B cell (primary cell): ENCODE data around the gene PSD4. TPM values are rescaled to one million over a fixed set of nuclear protein-coding genes. Genes with fewer than 3 reads are reported as not detected.

Experiments used
- ATAC-seq: fragments of 200-7000 bp; cut with Tn5 transposase; one replicate; pipeline ENCODE4 v1.10.0; 2021; ENCODE audit warnings: low read depth, mild to moderate bottlenecking, moderate number of reproducible peaks, moderate library complexity
- CTCF ChIA-PET: fragments of 350-600 bp; sonication (Branson Sonifier 250); formaldehyde crosslinking; loops from one replicate; lab custom pipeline; 2021; ENCODE audit warnings: antibody characterized with exemption, inconsistent platforms; lab: Charles Lee
- POLR2A ChIA-PET: fragments of 350-600 bp; sonication (Branson Sonifier 250); formaldehyde crosslinking; loops from one replicate; lab custom pipeline; 2021; ENCODE audit warnings: antibody characterized with exemption; lab: Charles Lee
- DNase-seq: peaks from one replicate; pipeline ENCODE4 v3.0.0; 2013
- H2AFZ ChIP-seq: 2 replicates; pipeline ENCODE4 v1.6.1; 2012; ENCODE audit warnings: mild to moderate bottlenecking, low read depth, low read length; ENCODE audit not compliant: insufficient read depth, poor library complexity, severe bottlenecking
- H3K27ac ChIP-seq, 2 donors: 1 replicate in 1 of 2; 2 replicates in 1 of 2; pipeline ENCODE4 v1.5.1; 2012 to 2013; ENCODE audit warnings: low read length in 2 of 2, mild to moderate bottlenecking in 2 of 2, moderate library complexity in 1 of 2
- H3K27me3 ChIP-seq, 4 experiments: fragments of 200-600 bp in 1 of 4; sonication (generic) in 1 of 4; replicated peaks in 1 of 4; 1 replicate in 2 of 4; 2 replicates in 2 of 4; pipeline versions ENCODE4 v1.6.1 to v1.7.0; 2013 to 2016; ENCODE audit warnings: low read length in 3 of 4, mild to moderate bottlenecking in 2 of 4, mixed read lengths in 1 of 4, moderate library complexity in 1 of 4; ENCODE audit not compliant: insufficient read depth in 4 of 4, control insufficient read depth in 3 of 4; ENCODE audit errors: control extremely low read depth in 1 of 4
- H3K36me3 ChIP-seq, 2 experiments: replicated peaks in 1 of 2; 1 replicate in 1 of 2; 2 replicates in 1 of 2; pipeline versions ENCODE4 v1.6.1 to v1.7.1; 2013; ENCODE audit warnings: low read length in 1 of 2; ENCODE audit not compliant: insufficient read depth in 2 of 2, control insufficient read depth in 1 of 2; ENCODE audit errors: control extremely low read depth in 1 of 2, extremely low read depth in 1 of 2
- H3K4me1 ChIP-seq, 2 donors: fragments of 200-600 bp in 1 of 2; sonication (generic) in 1 of 2; 1 replicate in 1 of 2; 2 replicates in 1 of 2; pipeline versions ENCODE4 v1.5.1 to v1.6.1; 2013 to 2017; ENCODE audit warnings: low read length in 2 of 2; ENCODE audit not compliant: control insufficient read depth in 2 of 2, insufficient read depth in 2 of 2
- H3K4me2 ChIP-seq: replicated peaks from 2 replicates; pipeline ENCODE3; 2012; ENCODE audit warnings: mild to moderate bottlenecking, low read depth, low read length; ENCODE audit not compliant: poor library complexity, severe bottlenecking
- H3K4me3 ChIP-seq, 5 experiments: fragments of 200-600 bp in 1 of 5; sonication (generic) in 1 of 5; 1 replicate in 3 of 5; 2 replicates in 2 of 5; pipeline versions ENCODE4 v1.5.1 to v1.7.0; 2011 to 2016; ENCODE audit warnings: low read length in 4 of 5, mild to moderate bottlenecking in 4 of 5, low read depth in 2 of 5, control low read depth in 1 of 5, moderate library complexity in 1 of 5; ENCODE audit not compliant: insufficient read depth in 1 of 5; ENCODE audit errors: control extremely low read depth in 1 of 5, extremely low read depth in 1 of 5
- H3K79me2 ChIP-seq: fragments of 200-600 bp; sonication (generic); one replicate; pipeline ENCODE4 v1.6.0; 2016; ENCODE audit warnings: low read length; ENCODE audit not compliant: control insufficient read depth, insufficient read depth
- H3K9ac ChIP-seq: fragments of 200-600 bp; sonication (generic); 2 replicates; pipeline ENCODE4 v1.6.1; 2017; ENCODE audit warnings: mild to moderate bottlenecking, low read length, moderate library complexity
- H3K9me3 ChIP-seq, 3 donors: one replicate each; pipeline versions ENCODE4 v1.6.1 to v1.7.1; 2013; ENCODE audit warnings: low read length in 2 of 3; ENCODE audit not compliant: control insufficient read depth in 2 of 3, insufficient read depth in 1 of 3; ENCODE audit errors: control extremely low read depth in 1 of 3
- H4K20me1 ChIP-seq: 2 replicates; pipeline ENCODE4 v1.6.0; 2012; ENCODE audit warnings: mild to moderate bottlenecking, low read length; ENCODE audit not compliant: insufficient read depth, control insufficient read depth, poor library complexity, severe bottlenecking
- H3K27ac Mint-ChIP-seq: one replicate; pipeline ENCODE4 v1.8.0; 2021; ENCODE audit warnings: mixed read lengths
- H3K27me3 Mint-ChIP-seq: one replicate; pipeline ENCODE4 v1.8.0; 2021; ENCODE audit warnings: mixed read lengths
- H3K4me1 Mint-ChIP-seq: one replicate; pipeline ENCODE4 v1.8.0; 2021; ENCODE audit warnings: mixed read lengths
- H3K4me3 Mint-ChIP-seq: one replicate; pipeline ENCODE4 v1.8.0; 2021; ENCODE audit warnings: mixed read lengths
- H3K9me3 Mint-ChIP-seq: one replicate; pipeline ENCODE4 v1.8.0; 2022; ENCODE audit warnings: mixed read lengths; ENCODE audit not compliant: insufficient read depth
- EZH2 ChIP-seq: IDR thresholded peaks from 2 replicates; pipeline ENCODE4 v1.6.1; 2012; ENCODE audit warnings: borderline replicate concordance, low read depth, mild to moderate bottlenecking, moderate library complexity, low read length; ENCODE audit not compliant: insufficient read depth, poor library complexity, severe bottlenecking
- WGBS: methylation state at CpG from one replicate; pipeline ENCODE4 v1.1.5; 2013; ENCODE audit warnings: missing lambda C conversion rate; ENCODE audit not compliant: insufficient coverage; 5-methylcytosine and 5-hydroxymethylcytosine counted together
- intact Hi-C: fragments of 100-400 bp; cut with micrococcal nuclease; formaldehyde crosslinking; loops from one replicate; pipeline ENCODE4 v1.10.0; 2022
- polyA plus RNA-seq: library from polyadenylated mRNA; depleted of rRNA; stranded (reverse); fragments of >200 nt; gene quantifications from 2 replicates; pipeline ENCODE4 v1.2.3, GENCODE V29; 2012
- total RNA-seq, 2 donors: library from RNA; stranded (reverse); fragments of 120-200 nt in 1 of 2; gene quantifications; 1 replicate in 1 of 2; 2 replicates in 1 of 2; pipeline versions ENCODE4 v1.2.3 to v1.2.4, GENCODE V29; 2013 to 2022
- TF ChIP-seq, protein P1 (sequence below): fragments of 200-600 bp; IDR thresholded peaks from one replicate; pipeline ENCODE4 v1.8.0; 2022; ENCODE audit warnings: antibody characterized with exemption, mild to moderate bottlenecking

Gene PSD4
- total and polyA plus RNA-seq, 2 donors (not counting 1 experiment from before 2014, with no cell fraction given): 87.1 to 203 TPM

DNA sequence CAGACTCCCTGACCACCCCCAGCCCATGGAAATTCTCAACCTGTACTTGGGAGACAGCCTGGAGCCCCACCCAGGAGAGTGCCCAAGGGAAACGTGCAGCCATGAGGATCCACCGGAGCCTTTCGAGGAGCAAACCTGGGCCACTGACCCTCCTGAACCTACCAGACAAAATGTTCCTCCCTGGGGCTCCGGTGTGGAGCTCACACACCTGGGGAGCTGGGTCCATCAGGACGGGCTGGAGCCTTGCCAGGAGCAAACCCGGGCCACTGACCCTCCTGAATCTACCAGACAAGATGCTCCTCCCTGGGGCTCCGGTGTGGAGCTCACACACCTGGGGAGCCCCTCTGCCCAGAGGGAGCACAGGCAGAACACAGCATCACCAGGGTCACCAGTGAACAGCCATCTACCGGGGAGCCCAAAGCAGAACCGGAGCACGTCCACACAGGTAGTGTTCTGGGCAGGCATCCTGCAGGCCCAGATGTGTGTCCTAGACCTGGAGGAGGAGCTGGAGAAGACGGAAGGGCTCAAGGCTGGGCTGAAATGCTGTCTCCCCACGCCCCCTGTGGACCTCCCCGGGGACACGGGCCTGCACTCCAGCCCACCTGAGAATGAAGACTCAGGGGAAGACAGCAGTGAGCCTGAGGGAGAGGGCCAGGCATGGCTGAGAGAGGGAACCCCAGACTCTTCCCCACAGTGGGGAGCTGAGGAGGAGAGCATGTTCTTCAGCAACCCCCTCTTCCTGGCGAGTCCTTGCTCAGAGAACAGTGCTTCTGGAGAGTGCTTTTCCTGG is 8.9 kb downstream of the PSD4 start:
- no peak overlapping the region for H3K4me3 ChIP-seq
- H3K36me3 ChIP-seq: peaks cover 2 to 90% of the 10 kb centered on the region in 2 experiments
- peaks cover 62 to 83% of the 10 kb centered on the region in 2 donors for H3K4me1 ChIP-seq
- no peaks in the 10 kb centered on the region for H3K9me3 ChIP-seq
- no peaks in the 10 kb centered on the region for H3K27me3 Mint-ChIP-seq
- peak overlapping the region; percentile 90 for H3K27ac Mint-ChIP-seq
- peak overlapping the region in 1 of 2 donors; percentile 73 for H3K27ac ChIP-seq
- H3K27me3 ChIP-seq: no peaks in the 10 kb centered on the region
- H3K79me2 ChIP-seq: peaks cover 94% of the 10 kb centered on the region
- no peak overlapping the region for H2AFZ ChIP-seq
- H3K4me3 Mint-ChIP-seq: no peak overlapping the region
- no peak for ATAC-seq
- peaks cover 86% of the 10 kb centered on the region for H3K4me1 Mint-ChIP-seq
- ChIA-PET CTCF (interaction anchor here (0.8 to 18.3 kb wide), 7 partner anchors 19 to 207 kb away, joined by 3 to 327 read pairs (median 10); no protein-coding TSS in a partner anchor), POLR2A (no interaction called here)
- no peaks in the 10 kb centered on the region for H3K9me3 Mint-ChIP-seq
- DNase-seq: no peak
- TF ChIP-seq, protein P1, sequence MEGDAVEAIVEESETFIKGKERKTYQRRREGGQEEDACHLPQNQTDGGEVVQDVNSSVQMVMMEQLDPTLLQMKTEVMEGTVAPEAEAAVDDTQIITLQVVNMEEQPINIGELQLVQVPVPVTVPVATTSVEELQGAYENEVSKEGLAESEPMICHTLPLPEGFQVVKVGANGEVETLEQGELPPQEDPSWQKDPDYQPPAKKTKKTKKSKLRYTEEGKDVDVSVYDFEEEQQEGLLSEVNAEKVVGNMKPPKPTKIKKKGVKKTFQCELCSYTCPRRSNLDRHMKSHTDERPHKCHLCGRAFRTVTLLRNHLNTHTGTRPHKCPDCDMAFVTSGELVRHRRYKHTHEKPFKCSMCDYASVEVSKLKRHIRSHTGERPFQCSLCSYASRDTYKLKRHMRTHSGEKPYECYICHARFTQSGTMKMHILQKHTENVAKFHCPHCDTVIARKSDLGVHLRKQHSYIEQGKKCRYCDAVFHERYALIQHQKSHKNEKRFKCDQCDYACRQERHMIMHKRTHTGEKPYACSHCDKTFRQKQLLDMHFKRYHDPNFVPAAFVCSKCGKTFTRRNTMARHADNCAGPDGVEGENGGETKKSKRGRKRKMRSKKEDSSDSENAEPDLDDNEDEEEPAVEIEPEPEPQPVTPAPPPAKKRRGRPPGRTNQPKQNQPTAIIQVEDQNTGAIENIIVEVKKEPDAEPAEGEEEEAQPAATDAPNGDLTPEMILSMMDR: no peak
- no peak for TF ChIP-seq EZH2
- WGBS: 95% methylated on average over 14 of the region's 15 CpGs
- peaks cover 98% of the 10 kb centered on the region for H4K20me1 ChIP-seq
- no peak overlapping the region for H3K9ac ChIP-seq
- no peak overlapping the region for H3K4me2 ChIP-seq
- intact Hi-C loops: no loop called here

DNA sequence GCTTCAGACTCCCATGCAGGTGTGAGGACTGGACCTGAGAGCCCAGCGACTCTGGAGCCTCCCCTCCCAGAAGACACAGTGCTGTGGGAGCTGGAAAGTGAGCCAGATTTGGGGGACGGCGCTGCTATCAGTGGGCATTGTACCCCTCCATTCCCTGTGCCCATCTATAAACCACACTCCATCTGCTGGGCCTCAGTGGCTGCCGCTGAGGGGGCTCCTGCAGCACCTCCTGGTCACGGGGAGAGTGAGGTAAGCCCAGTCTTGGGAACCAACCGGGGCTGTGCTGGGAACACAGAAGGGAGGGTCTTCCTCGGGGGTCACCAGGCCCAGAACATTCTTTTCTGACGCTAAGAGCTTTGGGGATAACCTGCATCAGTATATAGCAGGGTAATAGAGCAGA is 9.5 kb downstream of the PSD4 start:
- no peak for TF ChIP-seq EZH2
- TF ChIP-seq, protein P1: no peak
- ChIA-PET POLR2A (no interaction called here), CTCF (interaction anchor here (0.8 to 14.9 kb wide), 7 partner anchors 9 to 207 kb away, joined by 3 to 257 read pairs (median 7); no protein-coding TSS in a partner anchor)
- no peak overlapping the region for H3K4me3 Mint-ChIP-seq
- Histone ChIP-seq H3K9me3 (no peaks in the 10 kb centered on the region), H3K9ac (no peak overlapping the region), H4K20me1 (peaks cover 98% of the 10 kb centered on the region), H3K36me3 (peaks cover 3 to 88% of the 10 kb centered on the region in 2 experiments), H3K4me2 (no peak overlapping the region), H3K4me3 (no peak overlapping the region), H3K79me2 (peaks cover 94% of the 10 kb centered on the region), H3K4me1 (peaks cover 57 to 77% of the 10 kb centered on the region in 2 donors), H3K27ac (peak overlapping the region in 1 of 2 donors; percentile 64), H3K27me3 (no peaks in the 10 kb centered on the region), H2AFZ (no peak overlapping the region)
- DNase-seq (no peak), ATAC-seq (no peak)
- H3K4me1 Mint-ChIP-seq: peaks cover 85% of the 10 kb centered on the region
- intact Hi-C loops: no loop called here
- WGBS: no CpG with 5 or more reads among the region's 8 CpGs
- H3K27me3 Mint-ChIP-seq: no peaks in the 10 kb centered on the region
- no peaks in the 10 kb centered on the region for H3K9me3 Mint-ChIP-seq
- H3K27ac Mint-ChIP-seq: no peak overlapping the region
